Measurements from ENCODE around the gene SLC40A1.

SLC40A1 gene

DNA sequence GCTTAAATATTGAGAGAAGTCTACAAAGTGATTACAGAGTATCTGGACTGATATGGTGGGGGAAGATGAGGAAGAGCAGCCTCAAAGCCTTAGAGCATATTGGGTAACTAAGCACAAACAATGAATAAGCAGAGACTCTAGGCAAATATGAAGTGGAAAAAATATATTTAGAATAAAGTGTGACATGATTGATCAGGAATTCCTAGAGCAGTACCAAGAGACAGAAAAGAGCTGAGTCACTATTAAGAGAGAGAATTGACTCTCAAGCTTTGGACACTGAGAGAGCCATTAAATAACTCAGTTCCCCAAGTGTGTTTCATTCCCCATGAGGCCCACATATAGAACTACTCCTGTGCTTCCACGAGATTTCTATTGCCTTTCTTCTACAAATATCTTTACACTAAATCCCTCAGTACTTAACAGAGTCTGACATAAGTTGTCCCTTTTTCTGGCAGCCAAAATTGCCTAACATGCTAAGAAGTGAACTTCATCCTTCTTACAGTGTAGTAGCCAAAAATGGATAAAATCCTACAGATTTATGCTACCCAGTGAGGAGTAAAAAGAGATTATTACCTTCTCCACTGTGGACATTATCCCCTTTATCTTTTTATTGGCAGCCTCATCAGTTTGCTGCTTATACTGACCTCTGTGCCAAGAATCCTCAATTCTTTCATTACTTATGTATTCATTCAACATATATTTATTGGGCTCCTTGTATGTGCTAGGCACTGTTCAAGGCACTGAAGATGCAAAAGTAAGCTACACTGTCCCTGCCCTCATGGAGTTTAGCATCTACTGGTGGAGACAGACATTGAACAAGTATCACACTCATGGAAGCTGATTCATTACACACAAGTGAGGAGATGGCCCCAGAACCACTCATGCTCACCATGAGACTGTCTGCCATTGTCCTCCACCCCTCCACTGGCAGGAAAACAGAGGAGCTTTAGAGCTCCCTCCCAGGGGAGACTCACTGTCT lies 45.4 kb downstream of the SLC40A1 start:
- no peak for DNase-seq

- DNase-seq = no peak
Observed at GRCh38 chr2:189533288-189534035, 47.1 kb downstream of the SLC40A1 start.

- DNase-seq = no peak
Observed at GRCh38 chr2:189530965-189531637, 49.5 kb downstream of the SLC40A1 start.

DNA sequence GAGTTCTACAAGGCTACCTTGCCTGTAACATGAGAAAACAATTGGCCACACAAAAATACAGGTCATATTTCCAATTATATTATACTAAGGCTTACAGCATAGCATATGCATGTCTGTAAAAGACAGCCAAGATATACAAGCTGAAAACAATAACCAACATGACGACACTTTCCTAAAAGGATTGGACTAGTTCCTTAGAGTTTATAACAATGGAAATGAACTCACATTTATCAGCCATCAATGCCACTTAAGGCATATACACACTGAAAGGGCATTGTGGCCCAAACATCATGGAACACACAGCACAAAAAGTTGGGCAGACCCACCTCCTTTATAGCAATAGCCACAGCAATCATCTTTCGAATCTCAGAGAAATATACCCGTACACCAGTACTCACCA lies 52.0 kb downstream of the SLC40A1 start:
- no peak for DNase-seq

- DNase-seq = no peak
Observed at GRCh38 chr2:189527812-189528592, 52.6 kb downstream of the SLC40A1 start.

DNA sequence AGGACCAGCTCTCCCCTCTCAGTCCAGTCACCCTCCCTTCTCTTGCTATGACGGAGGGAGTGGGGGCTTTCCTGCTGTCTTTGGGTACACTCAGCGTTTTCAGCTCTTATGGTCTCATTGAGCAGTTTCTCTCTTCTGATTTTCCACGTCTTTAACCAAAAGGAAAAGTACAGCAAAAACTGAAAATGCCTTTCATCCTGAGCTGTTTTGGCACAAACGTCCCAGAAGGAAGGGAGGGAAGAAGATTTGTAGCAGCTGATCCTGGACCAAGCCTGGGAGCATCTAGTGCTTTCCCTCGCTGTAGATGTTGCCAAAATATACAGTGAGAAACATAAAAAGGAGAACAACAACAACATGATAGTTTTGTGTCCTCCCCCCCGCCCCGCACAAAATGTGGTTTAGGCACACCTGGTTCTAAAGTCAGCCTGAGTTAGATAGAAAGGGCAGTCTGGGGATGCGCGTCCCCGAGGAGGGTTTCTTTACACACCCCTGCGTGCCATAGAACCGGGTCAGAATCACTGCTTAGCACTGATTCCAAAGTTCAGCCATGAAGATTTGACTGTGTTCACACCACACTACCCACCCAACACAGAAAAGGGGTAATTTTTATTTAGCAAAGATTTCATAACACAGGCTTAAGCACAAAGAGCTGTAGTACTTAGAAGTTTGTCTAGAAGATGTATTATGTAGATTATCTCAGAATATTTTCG lies 53.4 kb downstream of the SLC40A1 start:
- no peak for DNase-seq

- no peak for DNase-seq
Observed at GRCh38 chr2:189526241-189526640, 54.3 kb downstream of the SLC40A1 start.

DNA sequence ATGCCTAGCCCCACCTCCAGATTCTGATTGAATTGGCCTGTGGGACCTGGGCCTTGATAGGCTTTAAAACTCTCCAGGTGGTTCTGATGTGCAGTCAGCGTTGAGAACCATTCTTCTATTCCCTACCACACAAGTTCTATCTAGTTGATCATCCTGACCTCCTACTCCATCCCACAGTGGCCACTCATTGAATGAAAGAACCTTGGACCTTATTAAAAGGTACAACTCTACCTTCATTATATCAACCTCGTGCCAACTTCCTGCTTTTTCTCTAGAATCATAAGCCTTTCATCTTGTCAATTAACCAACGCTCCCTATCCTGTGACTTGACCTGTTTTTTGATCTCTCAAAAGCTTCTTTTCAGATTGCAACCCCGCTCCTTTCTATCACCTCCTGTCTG lies 55.8 kb downstream of the SLC40A1 start:
- DNase-seq = no peak

DNA sequence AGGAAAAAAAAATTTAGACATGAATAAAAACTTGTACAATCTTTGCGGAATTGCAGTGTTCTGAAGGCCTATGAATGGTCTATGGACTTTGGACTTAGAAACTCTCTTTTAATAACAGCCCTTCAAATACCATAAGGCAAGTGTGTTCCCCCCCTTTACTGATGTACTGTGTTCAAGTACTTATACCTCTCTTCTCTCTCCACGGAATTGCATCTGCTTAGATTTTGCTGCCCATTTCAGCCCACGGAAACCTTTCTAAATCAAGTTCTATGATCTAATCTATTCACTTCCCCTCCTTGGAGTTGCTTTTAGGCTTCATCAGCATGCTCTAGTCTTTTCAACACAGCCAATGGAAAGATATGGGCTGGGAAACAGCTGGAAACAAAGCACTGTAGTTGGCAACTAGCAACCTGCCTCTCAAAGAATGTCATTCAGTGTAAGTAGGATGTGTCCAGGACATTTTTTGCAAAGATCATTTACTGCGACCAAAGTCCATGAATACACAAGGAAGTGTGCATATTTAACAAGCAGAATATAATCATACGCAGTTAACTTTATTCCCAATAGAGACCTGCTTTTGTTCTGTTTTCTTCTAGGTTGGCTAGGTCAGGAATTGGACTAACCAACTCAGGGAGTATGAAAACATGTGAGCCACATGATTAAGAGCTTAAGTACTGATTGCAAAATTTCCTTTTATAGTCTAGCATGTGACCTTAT lies 58.0 kb downstream of the SLC40A1 start:
- DNase-seq = no peak

DNA sequence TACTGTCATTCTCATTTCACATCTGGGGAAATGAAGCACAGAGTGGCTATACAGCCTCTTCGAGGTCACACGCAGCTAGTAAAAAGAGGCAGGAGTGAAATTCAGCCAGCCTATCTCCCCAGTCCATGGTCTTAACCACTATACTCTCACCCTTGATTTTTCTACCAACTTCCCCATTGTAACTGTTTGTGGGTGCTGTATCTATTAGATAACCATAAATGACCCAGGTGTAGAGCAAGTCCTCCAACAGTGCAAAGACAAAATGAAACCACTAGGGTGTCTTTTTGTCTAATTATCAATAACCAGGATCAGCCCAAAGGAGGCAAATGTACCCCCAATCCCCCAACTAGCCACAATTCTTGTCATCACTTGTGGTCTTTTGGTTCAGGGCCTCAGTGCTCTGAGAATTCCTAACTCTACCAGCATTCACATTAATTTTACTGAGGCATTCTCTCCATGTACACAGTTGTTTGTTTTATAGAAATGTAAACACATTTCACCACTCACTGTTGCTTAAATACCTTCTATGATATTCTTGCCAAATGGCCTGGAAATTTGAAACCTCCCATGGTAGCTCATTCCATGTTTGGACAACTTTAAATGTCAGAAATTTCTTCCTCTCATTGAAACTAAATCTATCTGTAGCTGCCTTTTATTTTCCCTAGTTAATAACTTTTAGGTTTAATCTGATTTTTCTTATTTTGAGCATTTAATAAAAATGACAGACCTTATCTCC lies 58.7 kb downstream of the SLC40A1 start:
- DNase-seq = no peak

- no peak for DNase-seq
Observed at GRCh38 chr2:189519631-189520387, 60.8 kb downstream of the SLC40A1 start.

DNA sequence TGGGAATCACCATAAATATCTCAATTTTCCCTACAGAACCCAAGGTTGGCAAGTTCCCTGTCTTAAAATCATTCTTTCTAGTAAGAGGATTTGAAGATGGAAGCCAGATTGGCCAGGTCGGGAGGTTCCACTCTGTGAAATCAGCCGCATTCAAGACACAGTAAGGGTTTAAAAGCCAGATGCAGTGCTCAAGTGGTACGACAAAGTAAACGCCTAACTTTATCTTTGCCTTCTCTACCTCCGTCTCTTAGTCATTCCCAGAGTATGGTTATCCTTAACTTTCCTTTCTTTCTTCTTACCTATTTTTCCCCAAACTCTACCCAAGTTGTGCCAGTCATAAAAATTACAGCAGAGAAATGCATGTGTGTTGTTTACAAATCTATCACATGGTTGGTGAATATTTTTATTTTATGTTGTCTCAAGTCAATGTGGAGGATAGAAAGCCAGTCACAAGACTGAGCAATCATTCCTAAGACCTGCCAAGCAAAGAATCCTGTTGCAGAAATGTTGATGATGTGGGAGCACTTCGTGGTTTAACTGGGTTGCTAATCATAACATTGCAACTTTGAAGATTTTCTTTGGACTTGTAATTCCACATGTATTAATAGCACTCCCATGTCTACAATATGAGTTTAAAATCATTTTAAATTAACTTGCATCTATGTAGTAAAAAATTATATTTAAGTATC lies 62.6 kb downstream of the SLC40A1 start:
- DNase-seq = no peak

GRCh38 chr2:189516546-189516945 lies 64.0 kb downstream of the SLC40A1 start:
- DNase-seq = no peak

DNA sequence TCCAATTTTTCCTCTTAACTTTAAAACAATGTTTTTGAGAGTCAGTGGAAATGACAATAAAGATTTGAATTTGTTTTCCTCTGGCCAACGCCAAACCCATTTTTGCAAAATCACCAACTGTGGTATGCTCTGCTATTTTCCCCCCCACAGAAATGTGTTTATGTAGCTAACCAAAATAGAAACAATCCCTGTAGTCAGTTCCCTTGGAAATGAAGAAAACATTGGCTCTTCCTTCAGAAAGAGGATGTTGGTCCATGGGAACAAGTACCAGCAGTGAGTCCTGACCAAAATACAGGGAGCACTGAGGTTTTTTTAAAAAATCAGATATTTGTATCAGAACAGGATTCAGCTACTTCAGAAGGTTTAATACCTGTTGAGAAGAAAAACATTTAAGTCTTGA lies 65.3 kb downstream of the SLC40A1 start:
- DNase-seq = no peak

DNA sequence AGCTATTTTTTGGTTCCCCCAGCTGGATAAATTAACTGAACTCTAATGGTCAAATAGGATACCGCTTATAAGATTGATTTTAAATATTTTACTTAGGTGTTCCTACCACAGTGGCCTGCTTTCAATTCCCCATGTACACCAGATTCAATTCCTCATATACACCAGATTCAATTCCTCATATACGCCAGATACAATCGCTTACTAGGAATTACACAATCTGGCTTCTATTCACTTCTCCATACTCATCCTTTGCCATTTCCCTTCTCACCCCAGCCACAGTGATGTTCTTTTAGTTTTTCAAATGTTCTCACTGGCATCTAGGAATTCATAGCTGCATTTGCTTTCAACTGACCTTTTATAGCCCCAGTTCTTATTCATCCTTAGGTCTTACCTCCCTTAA lies 66.5 kb downstream of the SLC40A1 start:
- no peak for DNase-seq

DNA sequence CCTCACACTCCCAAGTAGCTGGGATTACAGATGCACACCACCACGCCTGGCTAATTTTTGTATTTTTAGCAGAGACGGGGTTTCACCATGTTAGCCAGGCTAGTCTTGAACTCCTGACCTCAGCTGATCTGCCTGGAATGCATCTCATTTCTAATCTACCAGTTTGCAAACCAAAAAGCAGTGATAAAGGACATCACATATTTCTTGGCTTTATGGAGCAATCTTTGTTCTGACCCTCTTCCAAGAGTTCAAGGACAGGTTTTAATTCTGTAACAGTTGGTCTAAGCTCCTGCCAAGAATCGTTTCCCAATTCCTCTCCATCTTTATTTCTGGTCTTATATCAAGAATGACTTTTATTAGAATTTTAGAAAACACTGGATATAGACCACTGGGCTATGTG lies 67.7 kb downstream of the SLC40A1 start:
- DNase-seq = no peak

DNA sequence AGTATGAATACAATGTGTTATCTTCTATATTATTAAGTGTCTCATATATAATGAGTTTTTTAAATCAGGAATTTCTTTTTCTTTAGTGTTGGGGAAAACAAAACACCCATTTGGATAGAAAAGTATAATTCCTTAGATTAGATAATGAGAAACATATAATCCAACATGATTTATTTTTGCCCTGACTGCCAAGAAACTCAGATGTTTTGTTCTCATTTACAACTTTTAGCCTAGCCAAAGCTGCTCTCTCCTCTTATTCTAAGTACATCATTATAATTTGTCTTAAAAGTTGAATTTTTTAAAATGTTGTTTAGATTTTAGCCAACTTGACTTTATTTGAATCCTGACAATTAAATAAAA lies 68.6 kb downstream of the SLC40A1 start:
- DNase-seq = no peak

GRCh38 chr2:189511210-189511959 lies 69.2 kb downstream of the SLC40A1 start:
- no peak for DNase-seq

Data from NCI-H1105 treated with DMSO at 0.1 percent for 48 hours (cell line).